H4 (cell line): ENCODE data around the gene PDLIM5. TPM values are rescaled to one million over a fixed set of nuclear protein-coding genes. Genes with fewer than 3 reads are reported as not detected.
A peak's percentile ranks its signal among the peaks of the same experiment; 100 is the strongest.
"Not testable (repeated sequence)": the region's sequence is repeated elsewhere in the genome, so short reads cannot be mapped to it uniquely, and the experiment has no call there.

Experiments
- DNase-seq: peaks from one replicate; pipeline ENCODE4 v3.0.0-alpha.2; 2015; ENCODE audit warnings: low spot score
- total RNA-seq: library from RNA; depleted of rRNA; stranded (reverse); fragments of >200 nt; shearing (Covaris generic); gene quantifications from 2 replicates; pipeline ENCODE4 v1.2.3, GENCODE V29; 2014

Gene PDLIM5
- total RNA-seq, 1 experiment from 2014 or later, result 34.7 TPM

- no peak for DNase-seq
Measured at GRCh38 chr4:94527556-94528233, 76.0 kb downstream of the PDLIM5 start.

- DNase-seq, result no peak
Measured at GRCh38 chr4:94528792-94529451, 77.2 kb downstream of the PDLIM5 start.

- no peak for DNase-seq
Measured at GRCh38 chr4:94530073-94530472, 78.3 kb downstream of the PDLIM5 start.

GRCh38 chr4:94531991-94532789 lies 80.4 kb downstream of the PDLIM5 start:
- no peak for DNase-seq

- DNase-seq, result no peak
Measured at GRCh38 chr4:94533405-94534223, 81.9 kb downstream of the PDLIM5 start.

- no peak for DNase-seq
Measured at GRCh38 chr4:94534401-94535312, 82.9 kb downstream of the PDLIM5 start.

- no peak for DNase-seq
Measured at GRCh38 chr4:94536049-94536448, 84.3 kb downstream of the PDLIM5 start.

GRCh38 chr4:94536649-94537469 lies 85.1 kb downstream of the PDLIM5 start:
- no peak for DNase-seq

GRCh38 chr4:94537921-94538628 lies 86.3 kb downstream of the PDLIM5 start:
- DNase-seq, result no peak

GRCh38 chr4:94540476-94540875 lies 88.7 kb downstream of the PDLIM5 start:
- no peak for DNase-seq

- DNase-seq, result no peak
Measured at GRCh38 chr4:94544811-94545210, 93.1 kb downstream of the PDLIM5 start.

- peak; percentile 37 for DNase-seq
Measured at GRCh38 chr4:94545296-94545695, 93.6 kb downstream of the PDLIM5 start.

GRCh38 chr4:94546949-94547348 lies 95.2 kb downstream of the PDLIM5 start:
- no peak for DNase-seq

- DNase-seq, result peak; percentile 85
Measured at GRCh38 chr4:94548571-94548970, 96.8 kb downstream of the PDLIM5 start.

- no peak for DNase-seq
Measured at GRCh38 chr4:94550352-94550751, 98.6 kb downstream of the PDLIM5 start.

GRCh38 chr4:94550851-94551250 lies 99.1 kb downstream of the PDLIM5 start:
- DNase-seq, result no peak

GRCh38 chr4:94551643-94552564 lies 100.2 kb downstream of the PDLIM5 start:
- peak; percentile 30 for DNase-seq

- not testable (repeated sequence) for DNase-seq
Measured at GRCh38 chr4:94556047-94556446, 104.3 kb downstream of the PDLIM5 start.
